Measurements from ENCODE around the gene CHADL. TPM values are rescaled to one million over a fixed set of nuclear protein-coding genes. Genes with fewer than 3 reads are reported as not detected.

CHADL gene
- total RNA-seq, 2 experiments from 2014 or later: 0.23 TPM; not detected in 1

DNA sequence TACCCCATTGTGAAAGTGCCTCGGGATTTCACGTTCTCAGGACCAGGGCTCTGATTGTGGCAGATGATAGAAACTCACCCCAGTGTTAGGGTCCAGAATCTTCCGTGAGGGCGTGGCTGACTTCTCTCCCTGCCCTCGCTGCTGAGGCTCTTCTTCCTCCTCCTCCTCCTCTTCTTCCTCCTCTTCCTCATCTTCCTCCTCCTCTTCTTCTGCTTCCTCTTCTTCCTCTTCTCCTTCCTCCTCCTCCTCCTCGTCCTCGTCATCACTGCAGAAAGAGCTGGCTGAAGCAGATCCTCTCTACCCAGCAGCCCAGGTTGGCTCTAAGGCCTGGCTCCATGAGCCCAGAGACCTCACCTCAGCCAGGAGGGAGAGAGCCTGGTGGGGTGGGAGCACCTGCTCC, 13.5 kb upstream of the CHADL start:
- no peak for ATAC-seq
- no peak for DNase-seq
- no peaks in the 10 kb centered on the region for H3K4me1 Mint-ChIP-seq (ENCODE audit: low read depth)
- ChIA-PET POLR2A (interaction anchor here (1.6 kb wide), 1 partner anchor 10 kb away, joined by 7 read pairs; no protein-coding TSS in a partner anchor), CTCF (no interaction called here)
- H3K36me3 Mint-ChIP-seq (ENCODE audit: low read depth): peaks cover 48% of the 10 kb centered on the region
- TF ChIP-seq CTCF (IDR thresholded peaks at IDR 0.05): no peak
- intact Hi-C loops (cut with micrococcal nuclease): no loop called here
- no peaks in the 10 kb centered on the region for H3K27me3 Mint-ChIP-seq
- no peaks in the 10 kb centered on the region for H3K9me3 Mint-ChIP-seq
- H3K4me3 Mint-ChIP-seq: no peak overlapping the region
- H3K27ac Mint-ChIP-seq: peak overlapping the region; percentile 27

DNA sequence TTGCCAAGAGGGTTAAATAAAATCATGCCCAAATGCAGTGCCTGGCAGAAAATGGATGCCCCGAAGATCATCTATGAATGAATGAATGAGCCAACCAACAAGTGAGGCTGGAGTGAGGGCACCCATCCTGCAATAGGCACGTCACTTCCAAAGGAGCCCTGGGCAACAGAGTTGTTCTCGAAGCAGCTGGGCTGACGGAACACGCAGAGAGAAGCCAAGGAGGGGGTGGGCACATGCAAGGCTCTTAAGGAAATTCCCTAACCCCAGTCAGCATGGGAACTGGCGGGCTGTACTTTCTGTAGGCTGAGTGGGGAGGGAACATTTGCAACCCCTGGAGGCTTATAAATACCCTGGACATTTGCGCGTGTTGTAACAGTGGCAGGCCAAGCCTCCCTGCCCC, 11.6 kb upstream of the CHADL start:
- Mint-ChIP-seq H3K27ac (no peak overlapping the region), H3K4me1 (ENCODE audit: low read depth) (no peaks in the 10 kb centered on the region), H3K4me3 (no peak overlapping the region), H3K9me3 (no peaks in the 10 kb centered on the region), H3K36me3 (ENCODE audit: low read depth) (peaks cover 44% of the 10 kb centered on the region), H3K27me3 (no peaks in the 10 kb centered on the region)
- intact Hi-C loops (cut with micrococcal nuclease): no loop called here
- no peak for ATAC-seq
- DNase-seq: no peak
- CTCF ChIA-PET: interaction anchor here (1.0 kb wide), 1 partner anchor 12 kb away, joined by 3 read pairs; no protein-coding TSS in a partner anchor
- no peak for TF ChIP-seq CTCF (IDR thresholded peaks at IDR 0.05)
- POLR2A ChIA-PET: interaction anchor here (0.8 to 1.1 kb wide), 3 partner anchors 10 to 411 kb away, joined by 3 to 4 read pairs (median 3); no protein-coding TSS in a partner anchor

- POLR2A ChIA-PET: no interaction called here
- intact Hi-C loops (cut with micrococcal nuclease): no loop called here
- CTCF ChIA-PET: interaction anchor here (1.8 kb wide), 1 partner anchor 12 kb away, joined by 4 read pairs; no protein-coding TSS in a partner anchor
- Mint-ChIP-seq H3K4me1 (ENCODE audit: low read depth) (no peaks in the 10 kb centered on the region), H3K4me3 (no peak overlapping the region), H3K27me3 (no peaks in the 10 kb centered on the region), H3K27ac (no peak overlapping the region), H3K9me3 (no peaks in the 10 kb centered on the region), H3K36me3 (ENCODE audit: low read depth) (peaks cover 33% of the 10 kb centered on the region)
- ATAC-seq (no peak), DNase-seq (no peak)
- TF ChIP-seq CTCF (IDR thresholded peaks at IDR 0.05): no peak
These were observed 9.4 kb upstream of the CHADL start for GRCh38 chr22:41250127-41250526.

DNA sequence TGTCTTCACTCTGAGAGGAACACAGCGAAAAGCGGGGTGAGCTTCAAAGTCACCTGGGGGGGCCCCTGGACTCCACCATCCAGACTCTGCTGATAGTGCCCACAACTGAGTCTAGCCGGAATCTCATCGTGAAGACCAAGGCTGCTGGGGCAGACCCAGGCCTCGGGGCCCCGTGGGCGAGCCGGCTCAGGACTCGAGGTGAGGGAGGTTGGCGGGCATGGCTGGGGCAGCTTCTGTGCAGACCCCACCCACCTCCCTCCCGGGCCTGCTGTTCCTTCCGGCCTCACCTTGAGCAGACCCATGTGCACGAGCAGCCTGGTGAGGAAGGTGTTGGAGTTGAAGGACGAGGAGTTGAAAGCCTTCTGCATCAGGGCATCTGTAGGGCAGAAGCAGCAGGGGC, 8.7 kb upstream of the CHADL start:
- H3K9me3 Mint-ChIP-seq: no peaks in the 10 kb centered on the region
- H3K27ac Mint-ChIP-seq: no peak overlapping the region
- no peak for TF ChIP-seq CTCF (IDR thresholded peaks at IDR 0.05)
- no peaks in the 10 kb centered on the region for H3K27me3 Mint-ChIP-seq
- DNase-seq (no peak), ATAC-seq (no peak)
- H3K36me3 Mint-ChIP-seq (ENCODE audit: low read depth): peaks cover 35% of the 10 kb centered on the region
- H3K4me1 Mint-ChIP-seq (ENCODE audit: low read depth): no peaks in the 10 kb centered on the region
- intact Hi-C loops (cut with micrococcal nuclease): no loop called here
- ChIA-PET POLR2A (no interaction called here), CTCF (interaction anchor here (1.8 kb wide), 1 partner anchor 11 kb away, joined by 4 read pairs; no protein-coding TSS in a partner anchor)
- H3K4me3 Mint-ChIP-seq: no peak overlapping the region

DNA sequence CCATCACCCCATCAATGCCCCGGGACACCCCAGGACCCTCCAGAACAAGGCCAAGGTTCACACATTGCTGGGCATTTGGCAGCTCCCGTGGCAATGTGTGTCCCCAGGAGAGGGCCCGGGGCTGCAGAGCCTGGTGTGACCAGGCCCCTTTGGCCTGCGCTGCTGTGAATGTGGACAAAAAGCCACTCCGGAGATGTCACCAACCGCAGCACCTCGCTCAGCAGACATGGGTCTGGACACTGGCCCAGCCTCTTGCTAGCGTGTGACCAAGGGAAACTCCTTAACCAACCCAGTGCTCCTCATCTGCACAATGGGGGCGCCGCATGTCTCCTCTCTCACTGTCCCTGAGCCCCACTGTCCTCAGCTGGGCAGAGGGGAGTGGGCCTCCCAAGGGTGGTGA, 8.0 kb upstream of the CHADL start:
- POLR2A ChIA-PET: interaction anchor here (1.0 to 1.6 kb wide), 2 partner anchors 9 to 22 kb away, joined by 3 to 4 read pairs; no protein-coding TSS in a partner anchor
- H3K4me3 Mint-ChIP-seq: no peak overlapping the region
- H3K27ac Mint-ChIP-seq: no peak overlapping the region
- DNase-seq (no peak), ATAC-seq (no peak)
- H3K27me3 Mint-ChIP-seq: no peaks in the 10 kb centered on the region
- H3K4me1 Mint-ChIP-seq (ENCODE audit: low read depth): no peaks in the 10 kb centered on the region
- no peaks in the 10 kb centered on the region for H3K9me3 Mint-ChIP-seq
- peaks cover 30% of the 10 kb centered on the region for H3K36me3 Mint-ChIP-seq (ENCODE audit: low read depth)
- CTCF ChIA-PET: interaction anchor here (1.8 kb wide), 1 partner anchor 11 kb away, joined by 4 read pairs; no protein-coding TSS in a partner anchor
- no peak for TF ChIP-seq CTCF (IDR thresholded peaks at IDR 0.05)
- intact Hi-C loops (cut with micrococcal nuclease): no loop called here
